Neural progenitor cell (in vitro differentiated cells): ENCODE data around the gene THRB. TPM values are rescaled to one million over a fixed set of nuclear protein-coding genes. Genes with fewer than 3 reads are reported as not detected.
A peak's percentile ranks its signal among the peaks of the same experiment; 100 is the strongest.

Source experiments
- DNase-seq: peaks from one replicate; pipeline ENCODE4 v3.0.0-alpha.2; 2016; ENCODE audit warnings: low spot score
- H2AFZ ChIP-seq: fragments of 200-600 bp; sonication (generic); replicated peaks from 2 replicates; pipeline ENCODE4 v1.6.1; 2016; ENCODE audit warnings: antibody characterized with exemption
- H3F3A ChIP-seq: fragments of 200-600 bp; sonication (generic); 2 replicates; pipeline ENCODE4 v1.6.1; 2016; ENCODE audit warnings: antibody characterized with exemption, low read depth
- H3K27ac ChIP-seq: fragments of 200-600 bp; sonication (generic); 2 replicates; pipeline ENCODE4 v1.5.1; 2016; ENCODE audit warnings: mild to moderate bottlenecking
- H3K27me3 ChIP-seq: fragments of 200-600 bp; sonication (generic); 2 replicates; pipeline ENCODE4 v1.6.1; 2016; ENCODE audit warnings: mild to moderate bottlenecking, moderate library complexity
- H3K36me3 ChIP-seq: fragments of 200-600 bp; sonication (generic); 2 replicates; pipeline ENCODE4 v1.5.1; 2016
- H3K4me1 ChIP-seq: fragments of 200-600 bp; sonication (generic); 2 replicates; pipeline ENCODE4 v1.6.1; 2016; ENCODE audit warnings: mixed run types
- H3K4me2 ChIP-seq: fragments of 200-600 bp; sonication (generic); 2 replicates; pipeline ENCODE4 v1.6.1; 2016
- H3K4me3 ChIP-seq: fragments of 200-600 bp; sonication (generic); 2 replicates; pipeline ENCODE4 v1.5.1; 2016
- H3K79me2 ChIP-seq: fragments of 200-600 bp; sonication (generic); 2 replicates; pipeline ENCODE4 v1.6.1; 2016; ENCODE audit warnings: low read depth
- H3K9ac ChIP-seq: fragments of 200-600 bp; sonication (generic); 2 replicates; pipeline ENCODE4 v1.6.1; 2016
- H3K9me3 ChIP-seq: fragments of 200-600 bp; sonication (generic); 2 replicates; pipeline ENCODE4 v1.5.1; 2016; ENCODE audit warnings: low read depth
- H4K20me1 ChIP-seq: fragments of 200-600 bp; sonication (generic); 2 replicates; pipeline ENCODE4 v1.6.1; 2016; ENCODE audit warnings: low read depth
- H3K27ac Mint-ChIP-seq: 3 replicates; pipeline ENCODE4 v1.8.0; 2021; ENCODE audit warnings: mixed read lengths
- H3K27me3 Mint-ChIP-seq: 2 replicates; pipeline ENCODE4 v1.8.0; 2022; ENCODE audit warnings: low read depth, mild to moderate bottlenecking, inconsistent platforms, moderate library complexity, mixed read lengths; ENCODE audit not compliant: insufficient read depth
- H3K36me3 Mint-ChIP-seq: 3 replicates; pipeline ENCODE4 v1.8.0; 2021; ENCODE audit warnings: mixed read lengths
- H3K4me1 Mint-ChIP-seq: 3 replicates; pipeline ENCODE4 v1.8.0; 2021; ENCODE audit warnings: mixed read lengths
- H3K4me3 Mint-ChIP-seq: 3 replicates; pipeline ENCODE4 v1.8.0; 2021; ENCODE audit warnings: mild to moderate bottlenecking, moderate library complexity, mixed read lengths
- H3K9me3 Mint-ChIP-seq: 3 replicates; pipeline ENCODE4 v1.8.0; 2020; ENCODE audit warnings: mixed read lengths
- EZH2 ChIP-seq: fragments of 200-600 bp; sonication (generic); IDR thresholded peaks from 2 replicates; pipeline ENCODE4 v1.6.1; 2017; ENCODE audit warnings: antibody characterized with exemption, mild to moderate bottlenecking, moderate library complexity
- EZH2phosphoT487 ChIP-seq: fragments of 200-600 bp; sonication (generic); IDR thresholded peaks from 2 replicates; pipeline ENCODE4 v1.6.1; 2017; ENCODE audit warnings: antibody characterized with exemption
- total RNA-seq: library from RNA; depleted of rRNA; stranded (reverse); fragments of >200 nt; gene quantifications from 2 replicates; pipeline ENCODE4 v1.2.3, GENCODE V29; 2015; ENCODE audit warnings: low replicate concordance
- TF ChIP-seq, protein P1 (sequence below): fragments of 200-600 bp; sonication (generic); IDR thresholded peaks from 2 replicates; pipeline ENCODE4 v1.5.1; 2017; ENCODE audit warnings: antibody characterized with exemption, mild to moderate bottlenecking

Gene THRB
- total RNA-seq, 1 donor from 2014 or later = 1.2 TPM

DNA sequence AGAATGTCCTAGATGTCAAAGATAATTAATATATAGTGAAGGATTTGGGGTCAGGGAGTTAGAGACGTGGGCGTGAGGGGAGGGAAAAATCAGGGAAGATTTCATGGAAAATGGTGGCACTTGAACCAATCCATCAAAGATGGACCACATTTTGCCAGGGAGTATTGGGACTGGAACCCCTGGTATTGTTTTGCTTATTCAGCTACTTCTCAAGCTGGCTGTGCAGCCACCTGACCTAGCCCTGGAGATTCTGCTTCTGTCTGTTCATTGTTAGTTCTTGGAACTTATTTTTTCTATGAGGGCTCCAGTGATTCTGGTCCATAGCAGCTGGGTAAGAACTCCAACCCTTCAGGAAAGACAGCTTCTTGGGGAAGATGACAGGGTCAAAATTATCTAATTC lies 3.3 kb upstream of the THRB start:
- H3K9me3 ChIP-seq = no peaks in the 10 kb centered on the region
- no peak overlapping the region for H3K27ac Mint-ChIP-seq
- no peak overlapping the region for H3K27ac ChIP-seq
- TF ChIP-seq EZH2phosphoT487 (no peak), EZH2 (no peak)
- TF ChIP-seq, protein P1, sequence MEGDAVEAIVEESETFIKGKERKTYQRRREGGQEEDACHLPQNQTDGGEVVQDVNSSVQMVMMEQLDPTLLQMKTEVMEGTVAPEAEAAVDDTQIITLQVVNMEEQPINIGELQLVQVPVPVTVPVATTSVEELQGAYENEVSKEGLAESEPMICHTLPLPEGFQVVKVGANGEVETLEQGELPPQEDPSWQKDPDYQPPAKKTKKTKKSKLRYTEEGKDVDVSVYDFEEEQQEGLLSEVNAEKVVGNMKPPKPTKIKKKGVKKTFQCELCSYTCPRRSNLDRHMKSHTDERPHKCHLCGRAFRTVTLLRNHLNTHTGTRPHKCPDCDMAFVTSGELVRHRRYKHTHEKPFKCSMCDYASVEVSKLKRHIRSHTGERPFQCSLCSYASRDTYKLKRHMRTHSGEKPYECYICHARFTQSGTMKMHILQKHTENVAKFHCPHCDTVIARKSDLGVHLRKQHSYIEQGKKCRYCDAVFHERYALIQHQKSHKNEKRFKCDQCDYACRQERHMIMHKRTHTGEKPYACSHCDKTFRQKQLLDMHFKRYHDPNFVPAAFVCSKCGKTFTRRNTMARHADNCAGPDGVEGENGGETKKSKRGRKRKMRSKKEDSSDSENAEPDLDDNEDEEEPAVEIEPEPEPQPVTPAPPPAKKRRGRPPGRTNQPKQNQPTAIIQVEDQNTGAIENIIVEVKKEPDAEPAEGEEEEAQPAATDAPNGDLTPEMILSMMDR = no peak
- no peaks in the 10 kb centered on the region for H4K20me1 ChIP-seq
- DNase-seq = no peak
- no peaks in the 10 kb centered on the region for H3K79me2 ChIP-seq
- H3K36me3 Mint-ChIP-seq = no peaks in the 10 kb centered on the region
- peaks cover 35% of the 10 kb centered on the region for H3K27me3 ChIP-seq
- H3K36me3 ChIP-seq = no peaks in the 10 kb centered on the region
- H3K4me1 Mint-ChIP-seq = peaks cover 3% of the 10 kb centered on the region
- H3K9me3 Mint-ChIP-seq = no peaks in the 10 kb centered on the region
- no peak overlapping the region for H3K9ac ChIP-seq
- no peak overlapping the region for H2AFZ ChIP-seq
- no peak overlapping the region for H3K4me3 ChIP-seq
- peaks cover 28% of the 10 kb centered on the region for H3K27me3 Mint-ChIP-seq
- H3K4me2 ChIP-seq = no peak overlapping the region
- no peaks in the 10 kb centered on the region for H3K4me1 ChIP-seq
- no peak overlapping the region for H3K4me3 Mint-ChIP-seq
- peaks cover 24% of the 10 kb centered on the region for H3F3A ChIP-seq

DNA sequence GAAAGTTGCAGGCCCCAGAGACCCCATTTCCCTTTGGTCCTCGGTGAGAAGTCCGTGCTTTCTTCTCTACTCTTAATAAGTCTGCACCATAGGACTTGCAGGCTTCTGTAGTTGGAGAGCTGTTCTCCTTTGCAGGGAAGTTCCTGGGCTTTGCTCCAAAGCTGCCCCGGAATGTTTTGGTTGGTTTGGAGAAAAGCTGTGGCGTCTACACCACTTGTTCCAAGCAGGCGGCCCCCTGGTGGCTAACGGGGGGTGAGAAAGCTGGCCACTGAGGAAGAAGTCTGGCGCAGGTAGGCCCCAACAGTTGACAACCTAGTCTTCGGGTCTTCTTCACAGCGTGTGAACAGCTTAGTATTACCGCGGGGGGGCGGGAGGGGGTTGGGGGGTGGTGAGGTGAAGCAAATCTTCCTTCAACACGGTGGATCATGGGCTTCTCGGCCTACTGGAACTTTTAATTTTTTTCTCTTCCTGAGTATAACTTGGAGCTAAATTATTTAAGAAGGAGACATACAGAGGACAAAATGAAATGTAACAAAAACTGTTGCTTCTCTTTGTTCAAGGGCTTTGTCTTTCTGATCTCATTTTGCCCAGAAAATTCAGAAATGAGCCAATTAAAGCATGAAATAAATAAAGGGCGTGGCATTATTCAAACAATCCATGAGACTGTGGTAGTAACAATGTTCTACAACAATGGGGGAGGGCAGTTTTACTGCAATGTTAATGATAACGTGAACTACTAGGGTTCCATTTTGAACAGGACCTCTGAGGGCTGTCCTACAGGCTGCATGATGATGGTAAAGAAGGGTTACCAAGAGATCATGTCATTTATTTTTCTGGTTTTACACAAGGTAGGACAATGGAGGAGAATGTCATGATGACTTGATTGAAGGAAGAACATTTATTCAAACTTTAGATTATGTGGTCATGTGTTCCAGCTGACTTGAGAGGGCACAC lies 2.2 kb upstream of the THRB start:
- Histone ChIP-seq H3K9ac (no peak overlapping the region), H4K20me1 (no peaks in the 10 kb centered on the region), H2AFZ (no peak overlapping the region), H3K36me3 (no peaks in the 10 kb centered on the region), H3K4me3 (no peak overlapping the region), H3K4me2 (no peak overlapping the region), H3K79me2 (no peaks in the 10 kb centered on the region), H3K9me3 (no peaks in the 10 kb centered on the region), H3K4me1 (no peaks in the 10 kb centered on the region), H3K27me3 (peaks cover 47% of the 10 kb centered on the region), H3K27ac (no peak overlapping the region), H3F3A (peaks cover 24% of the 10 kb centered on the region)
- peaks cover 3% of the 10 kb centered on the region for H3K4me1 Mint-ChIP-seq
- peak; percentile 74 for DNase-seq
- no peak overlapping the region for H3K27ac Mint-ChIP-seq
- H3K36me3 Mint-ChIP-seq = no peaks in the 10 kb centered on the region
- TF ChIP-seq, protein P1 = peak; percentile 59
- TF ChIP-seq EZH2phosphoT487 = no peak
- no peak for TF ChIP-seq EZH2
- H3K4me3 Mint-ChIP-seq = peak overlapping the region; percentile 93
- H3K9me3 Mint-ChIP-seq = no peaks in the 10 kb centered on the region
- H3K27me3 Mint-ChIP-seq = peaks cover 37% of the 10 kb centered on the region

DNA sequence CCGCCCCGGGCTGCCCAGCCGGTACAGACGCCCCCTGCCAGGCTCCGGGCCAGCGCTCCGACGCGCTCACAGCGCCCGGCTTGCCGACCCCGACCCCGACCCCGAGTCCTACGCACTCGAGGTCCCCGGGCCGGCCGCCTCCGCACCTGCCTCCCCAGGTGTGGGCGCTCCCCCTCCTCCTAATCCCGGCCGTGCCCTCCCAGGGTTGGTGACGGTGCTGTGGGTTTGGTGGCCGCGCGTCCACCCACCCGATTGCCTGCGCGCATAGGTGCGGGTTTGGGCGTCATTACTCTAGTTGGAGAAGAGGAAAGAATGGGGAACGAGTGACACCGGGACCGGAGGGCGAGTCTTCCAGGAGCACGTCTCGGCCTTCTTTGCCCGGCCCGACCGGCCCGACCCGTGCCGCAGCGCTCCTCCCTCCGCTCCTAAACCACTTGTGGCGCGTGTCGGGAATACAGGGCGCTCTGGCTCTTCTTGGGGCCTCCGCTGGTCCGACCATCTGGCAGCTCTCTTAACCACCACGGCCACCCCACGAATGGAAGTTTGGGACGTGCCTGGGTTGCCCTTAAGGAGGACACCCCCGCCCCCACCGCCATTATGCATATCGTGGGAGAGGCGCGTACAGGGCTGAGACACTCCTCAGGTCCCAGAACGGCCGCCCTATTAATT lies 810 bp upstream of the THRB start:
- no peaks in the 10 kb centered on the region for H4K20me1 ChIP-seq
- Mint-ChIP-seq H3K27me3 (peaks cover 41% of the 10 kb centered on the region), H3K36me3 (no peaks in the 10 kb centered on the region), H3K27ac (no peak overlapping the region), H3K9me3 (no peaks in the 10 kb centered on the region), H3K4me3 (peak overlapping the region; percentile 93), H3K4me1 (peaks cover 3% of the 10 kb centered on the region)
- peak overlapping the region; percentile 73 for H3K4me3 ChIP-seq
- DNase-seq = peak; percentile 77
- H3K27ac ChIP-seq = no peak overlapping the region
- no peaks in the 10 kb centered on the region for H3K36me3 ChIP-seq
- peaks cover 24% of the 10 kb centered on the region for H3F3A ChIP-seq
- no peaks in the 10 kb centered on the region for H3K4me1 ChIP-seq
- no peaks in the 10 kb centered on the region for H3K9me3 ChIP-seq
- H3K9ac ChIP-seq = no peak overlapping the region
- TF ChIP-seq EZH2phosphoT487 = peak; percentile 25
- peak; percentile 78 for TF ChIP-seq EZH2
- TF ChIP-seq, protein P1 = peak; percentile 34
- H3K79me2 ChIP-seq = no peaks in the 10 kb centered on the region
- peak overlapping the region; percentile 98 for H2AFZ ChIP-seq
- peak overlapping the region; percentile 97 for H3K4me2 ChIP-seq
- H3K27me3 ChIP-seq = peaks cover 53% of the 10 kb centered on the region
